AG09319 (cell line): ENCODE results near the gene SOX2.

Experiments used
- DNase-seq: peaks from one replicate; pipeline ENCODE4 v3.0.0-alpha.2; 2010; ENCODE audit warnings: low read depth; ENCODE audit errors: extremely low read depth
- TF ChIP-seq, protein P1 (sequence below): IDR thresholded peaks from 2 replicates; pipeline ENCODE4 v1.5.1; 2011; ENCODE audit warnings: low read depth, mild to moderate bottlenecking, inconsistent platforms, low read length, moderate library complexity

The SOX2 gene

DNA sequence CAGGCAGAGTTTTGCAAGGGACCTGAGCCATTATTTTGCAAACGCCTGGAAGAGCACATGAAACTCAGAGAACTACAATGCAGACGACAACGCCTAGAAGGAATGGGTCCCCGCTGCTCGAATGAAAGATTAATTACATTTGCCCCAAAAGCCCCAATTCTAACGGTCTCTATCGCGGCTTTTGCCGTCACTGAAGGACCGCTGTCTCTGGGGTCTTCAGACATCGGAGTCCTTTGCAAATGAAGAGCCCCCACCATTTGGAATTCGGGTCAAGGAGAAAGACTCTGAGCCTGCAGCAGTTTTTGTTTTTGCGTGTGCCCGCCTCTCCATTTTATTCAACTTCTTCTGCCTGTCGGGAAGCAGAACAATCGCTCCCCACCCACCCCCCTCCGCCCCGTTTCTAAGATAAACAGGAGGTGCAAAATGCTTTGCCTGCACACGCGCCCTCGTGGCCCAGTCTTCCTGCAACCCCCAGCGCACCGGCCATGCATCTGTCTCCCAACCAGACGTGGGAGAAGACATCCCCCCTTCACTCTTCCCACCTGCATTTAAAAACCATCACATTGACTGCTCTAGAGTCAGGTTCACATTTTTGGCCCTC lies 13.5 kb downstream of the SOX2 start:
- no peak for DNase-seq
- TF ChIP-seq, protein P1, sequence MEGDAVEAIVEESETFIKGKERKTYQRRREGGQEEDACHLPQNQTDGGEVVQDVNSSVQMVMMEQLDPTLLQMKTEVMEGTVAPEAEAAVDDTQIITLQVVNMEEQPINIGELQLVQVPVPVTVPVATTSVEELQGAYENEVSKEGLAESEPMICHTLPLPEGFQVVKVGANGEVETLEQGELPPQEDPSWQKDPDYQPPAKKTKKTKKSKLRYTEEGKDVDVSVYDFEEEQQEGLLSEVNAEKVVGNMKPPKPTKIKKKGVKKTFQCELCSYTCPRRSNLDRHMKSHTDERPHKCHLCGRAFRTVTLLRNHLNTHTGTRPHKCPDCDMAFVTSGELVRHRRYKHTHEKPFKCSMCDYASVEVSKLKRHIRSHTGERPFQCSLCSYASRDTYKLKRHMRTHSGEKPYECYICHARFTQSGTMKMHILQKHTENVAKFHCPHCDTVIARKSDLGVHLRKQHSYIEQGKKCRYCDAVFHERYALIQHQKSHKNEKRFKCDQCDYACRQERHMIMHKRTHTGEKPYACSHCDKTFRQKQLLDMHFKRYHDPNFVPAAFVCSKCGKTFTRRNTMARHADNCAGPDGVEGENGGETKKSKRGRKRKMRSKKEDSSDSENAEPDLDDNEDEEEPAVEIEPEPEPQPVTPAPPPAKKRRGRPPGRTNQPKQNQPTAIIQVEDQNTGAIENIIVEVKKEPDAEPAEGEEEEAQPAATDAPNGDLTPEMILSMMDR: no peak

DNA sequence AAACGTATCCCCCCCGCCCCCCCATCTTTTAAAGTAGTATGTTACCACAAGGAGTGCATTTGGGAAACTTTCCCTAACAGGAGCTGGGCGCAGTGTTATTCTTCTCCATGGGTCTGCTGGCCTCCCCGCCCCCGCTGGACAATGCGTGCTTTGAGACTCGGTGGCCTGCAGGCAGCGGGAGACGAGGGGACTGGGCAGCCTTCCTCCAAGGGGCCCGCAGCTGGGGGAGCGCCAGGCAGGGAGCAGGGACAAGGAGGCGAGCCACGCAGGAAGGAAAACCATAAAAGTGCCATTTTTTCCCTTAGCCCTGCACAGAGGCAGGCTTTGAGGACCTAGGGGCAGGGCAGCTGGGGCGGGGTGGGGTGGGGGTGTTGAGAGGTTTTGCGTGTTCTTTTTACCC lies 14.1 kb downstream of the SOX2 start:
- TF ChIP-seq, protein P1: no peak
- DNase-seq: no peak

DNA sequence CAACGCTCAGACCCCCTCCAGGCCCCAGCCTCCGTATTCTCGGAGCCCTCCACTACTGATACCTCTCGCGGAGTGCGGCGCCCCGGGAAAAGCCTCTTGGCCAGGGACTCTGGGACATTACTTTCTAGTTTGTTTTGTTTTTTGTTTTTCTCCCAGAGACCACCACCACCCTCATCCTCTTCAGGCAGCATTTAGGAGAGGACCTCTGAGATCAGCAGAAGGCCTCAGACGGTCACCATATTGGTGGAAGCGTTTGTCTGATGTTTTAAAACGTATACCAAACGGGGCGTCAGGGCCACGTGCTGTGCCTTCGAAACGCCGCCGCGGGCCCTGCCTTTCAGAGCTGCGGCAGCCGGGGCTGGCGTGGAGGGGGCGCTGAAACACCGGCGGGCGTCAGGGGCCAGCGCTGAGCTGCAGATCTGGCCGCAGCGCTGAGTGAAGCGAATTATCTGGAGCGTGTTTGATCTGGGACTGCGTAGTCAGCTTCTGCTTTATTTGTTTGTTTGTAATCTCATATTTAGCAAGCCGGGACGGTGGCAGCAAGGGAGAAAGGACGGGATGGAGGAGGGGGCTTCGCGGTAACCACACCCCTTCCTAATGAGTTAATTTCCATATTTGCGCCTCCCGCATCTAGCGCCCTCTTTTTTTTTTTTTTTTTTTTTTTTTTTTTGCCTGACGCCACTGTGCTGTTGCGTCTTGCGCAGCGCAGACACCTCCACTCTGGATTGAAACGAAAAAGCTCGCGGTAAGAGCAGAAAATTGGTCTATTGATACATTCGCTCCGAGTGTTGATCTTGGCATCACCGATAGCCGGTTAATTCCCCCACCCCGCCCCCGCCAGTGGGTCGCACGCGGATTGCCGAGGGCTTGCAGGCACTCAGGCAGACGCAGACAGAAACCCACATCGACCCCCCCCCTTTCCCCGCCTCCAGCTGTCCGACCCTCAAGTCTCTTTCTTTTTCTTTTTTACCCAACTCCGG lies 14.9 kb downstream of the SOX2 start:
- DNase-seq: no peak
- TF ChIP-seq, protein P1: no peak

DNA sequence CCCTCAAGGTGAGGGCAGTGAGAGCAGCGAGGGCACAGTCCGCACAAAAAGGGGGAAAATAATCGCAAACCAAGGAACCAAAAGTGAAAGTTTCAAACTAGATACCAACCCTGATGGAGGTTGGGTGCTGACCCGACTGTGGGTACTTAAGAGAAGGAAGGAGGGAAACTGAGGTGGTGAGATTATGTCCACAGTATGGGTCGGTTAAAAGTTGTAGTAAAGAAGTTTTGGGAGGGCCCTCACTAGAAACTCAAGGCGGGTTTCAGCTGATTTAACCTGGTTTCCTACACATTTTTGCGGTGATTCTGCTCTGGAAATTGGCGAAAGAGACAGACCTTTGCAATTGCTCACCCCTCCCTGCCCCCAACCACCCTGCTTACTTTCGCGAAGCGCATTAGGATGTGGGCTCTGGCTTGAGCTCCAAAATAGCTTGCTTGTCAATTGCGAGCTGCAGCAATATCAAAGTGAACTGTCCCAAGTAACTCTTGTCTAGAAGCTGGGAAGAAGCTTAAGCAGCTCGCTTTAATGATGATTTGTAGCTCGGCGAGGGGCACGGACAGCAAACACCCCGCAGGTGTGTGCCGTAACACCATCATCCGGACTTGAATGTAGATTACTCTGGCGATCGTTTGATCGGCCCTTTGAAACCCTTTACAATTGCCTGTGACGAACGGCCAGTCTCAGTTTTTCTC lies 15.8 kb downstream of the SOX2 start:
- no peak for DNase-seq
- TF ChIP-seq, protein P1: no peak

DNA sequence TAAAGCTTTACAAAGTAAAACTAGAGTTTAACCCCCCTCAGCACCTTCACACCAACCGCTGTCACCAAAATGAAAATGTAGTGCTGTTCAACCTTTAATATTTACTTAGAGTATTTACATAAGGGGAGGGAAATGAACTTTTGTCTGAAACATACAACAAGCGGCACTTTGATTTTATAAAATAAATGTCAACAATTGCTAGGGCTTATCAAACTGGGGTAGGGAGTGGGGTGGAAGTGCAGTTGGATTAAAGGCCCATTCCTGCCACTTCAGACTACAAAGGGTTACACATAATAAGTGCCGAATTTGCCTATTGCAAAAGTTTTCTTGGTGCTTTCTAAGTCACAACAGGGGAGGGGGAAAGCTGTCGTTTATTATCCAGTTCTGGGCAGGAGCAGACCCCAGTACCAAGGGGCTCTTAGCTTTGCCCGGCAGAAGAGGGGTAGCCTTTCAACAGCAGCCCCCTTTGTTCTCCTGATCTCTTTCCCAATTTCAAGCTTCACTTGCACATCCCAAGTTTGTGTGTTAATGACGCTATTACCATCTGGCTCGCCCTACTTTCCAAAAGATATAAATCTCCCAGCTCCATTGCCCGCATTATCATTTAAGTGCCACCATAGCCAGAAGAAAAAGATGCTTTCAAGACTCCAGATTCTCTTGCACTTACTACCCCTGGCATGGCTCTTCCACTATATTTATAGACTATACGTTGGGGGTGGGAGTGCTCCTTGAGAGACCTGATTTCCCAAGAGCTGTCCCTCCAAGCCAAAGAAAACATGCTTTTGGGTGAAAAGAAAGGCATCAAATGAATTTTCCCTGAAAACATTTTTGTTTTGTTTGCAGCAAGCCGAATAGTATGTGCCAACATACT lies 17.0 kb downstream of the SOX2 start:
- TF ChIP-seq, protein P1: no peak
- no peak for DNase-seq

DNA sequence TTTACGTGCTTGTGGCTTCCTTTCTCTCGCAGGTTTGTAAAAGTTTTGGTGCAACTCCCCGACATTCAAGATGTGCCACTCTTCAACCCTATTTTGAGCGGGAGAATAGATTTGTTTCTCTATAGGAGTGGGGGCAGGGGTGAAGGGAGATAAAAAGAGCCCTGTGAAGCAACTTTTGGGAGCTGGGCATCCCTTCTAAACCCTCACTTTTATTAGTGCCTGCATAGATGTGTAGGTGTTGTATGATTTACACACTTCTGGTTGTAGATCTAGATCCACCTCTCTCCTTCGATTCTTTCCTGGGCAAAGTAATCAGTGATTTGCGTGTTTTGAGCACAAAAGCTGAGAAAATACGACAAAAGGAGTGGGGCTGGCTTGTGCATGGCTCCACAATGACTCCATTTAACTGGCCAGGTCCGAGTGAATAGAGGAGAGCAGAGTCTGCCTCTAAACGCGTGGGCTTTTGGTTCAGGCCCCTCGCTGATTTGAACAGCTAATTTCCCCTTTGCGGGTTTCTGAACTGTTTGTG lies 17.7 kb downstream of the SOX2 start:
- DNase-seq: no peak
- TF ChIP-seq, protein P1: no peak
